Ishikawa (cell line): ENCODE data around the gene REXO2.

Experiments
- EP300 ChIP-seq: IDR thresholded peaks from 2 replicates; pipeline ENCODE4 v1.6.1; 2012; ENCODE audit warnings: borderline replicate concordance
- FOXM1 ChIP-seq: IDR thresholded peaks from 2 replicates; pipeline ENCODE4 v1.6.1; 2012; ENCODE audit warnings: low read depth, borderline replicate concordance
- ZBTB7A ChIP-seq: IDR thresholded peaks from 2 replicates; pipeline ENCODE4 v1.6.1; 2012; ENCODE audit warnings: low read depth

DNA sequence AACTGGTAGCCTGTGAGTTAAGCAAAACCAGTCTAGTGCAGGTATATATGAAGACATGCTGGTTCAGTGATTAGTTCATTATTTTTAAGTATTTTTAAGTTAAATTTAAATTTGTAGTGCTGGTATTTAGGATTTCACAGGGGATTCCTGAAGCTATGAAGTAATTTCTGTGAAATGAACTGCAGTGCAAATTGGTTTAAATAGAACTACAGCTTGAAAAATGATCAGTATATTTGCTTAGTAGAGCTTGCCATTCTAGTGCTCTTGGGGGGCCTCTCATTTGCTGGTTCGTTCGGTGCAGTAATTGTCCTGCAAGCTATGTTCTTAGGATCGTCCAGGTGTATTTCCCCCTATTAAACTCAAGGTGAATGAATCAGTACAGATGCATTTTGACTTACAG is 13.1 kb downstream of the REXO2 start:
- TF ChIP-seq EP300 (no peak), ZBTB7A (no peak), FOXM1 (no peak)
